Astrocyte of the spinal cord (primary cell): ENCODE data around the gene ADAD2.

ENCODE experiments used
- DNase-seq: peaks from one replicate; pipeline ENCODE4 v3.0.0; 2011; ENCODE audit warnings: low read depth, low spot score
- H3K4me3 ChIP-seq: 2 replicates; pipeline ENCODE4 v1.5.1; 2011; ENCODE audit warnings: low read depth, mild to moderate bottlenecking, low read length, moderate library complexity
- in situ Hi-C: cut with HindIII; loops from 2 replicates; pipeline ENCODE4 v1.10.0; 2017; ENCODE audit warnings: low sequenced_read_pairs
- TF ChIP-seq, protein P1 (sequence below): IDR thresholded peaks from 2 replicates; pipeline ENCODE4 v1.5.1; 2012; ENCODE audit warnings: low read depth, mild to moderate bottlenecking, low read length, inconsistent platforms

The ADAD2 gene

DNA sequence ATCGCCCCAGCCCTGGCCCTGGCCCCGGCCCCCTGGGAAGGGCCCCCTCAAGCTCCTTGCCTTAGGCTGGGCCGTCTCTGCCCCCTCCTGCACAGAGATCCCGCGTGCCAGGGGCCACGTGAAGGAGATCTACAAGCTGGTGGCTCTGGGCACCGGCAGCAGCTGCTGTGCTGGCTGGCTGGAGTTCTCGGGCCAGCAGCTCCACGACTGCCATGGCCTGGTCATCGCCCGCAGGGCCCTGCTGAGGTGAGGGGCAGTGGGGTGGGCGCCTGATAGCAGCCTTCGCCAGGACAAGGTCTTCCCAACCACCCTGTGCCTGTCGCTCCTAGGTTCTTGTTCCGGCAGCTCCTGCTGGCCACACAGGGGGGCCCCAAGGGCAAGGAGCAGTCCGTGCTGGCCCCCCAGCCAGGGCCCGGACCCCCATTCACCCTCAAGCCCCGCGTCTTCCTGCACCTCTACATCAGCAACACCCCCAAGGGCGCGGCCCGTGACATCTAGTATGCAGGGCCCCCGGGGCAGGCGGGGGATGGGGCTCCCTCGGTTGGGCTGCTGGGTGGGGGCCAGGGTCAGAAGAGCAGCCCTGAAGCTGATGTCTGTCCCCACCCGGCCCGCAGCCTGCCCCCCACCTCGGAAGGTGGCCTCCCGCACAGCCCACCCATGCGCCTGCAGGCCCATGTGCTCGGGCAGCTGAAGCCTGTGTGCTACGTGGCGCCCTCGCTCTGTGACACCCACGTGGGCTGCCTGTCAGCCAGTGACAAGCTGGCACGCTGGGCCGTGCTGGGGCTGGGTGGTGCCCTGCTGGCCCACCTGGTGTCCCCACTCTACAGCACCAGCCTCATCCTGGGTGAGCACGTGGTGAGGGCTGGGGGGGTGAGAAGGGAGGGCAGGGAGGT, 4.5 kb downstream of the ADAD2 start:
- TF ChIP-seq, protein P1, sequence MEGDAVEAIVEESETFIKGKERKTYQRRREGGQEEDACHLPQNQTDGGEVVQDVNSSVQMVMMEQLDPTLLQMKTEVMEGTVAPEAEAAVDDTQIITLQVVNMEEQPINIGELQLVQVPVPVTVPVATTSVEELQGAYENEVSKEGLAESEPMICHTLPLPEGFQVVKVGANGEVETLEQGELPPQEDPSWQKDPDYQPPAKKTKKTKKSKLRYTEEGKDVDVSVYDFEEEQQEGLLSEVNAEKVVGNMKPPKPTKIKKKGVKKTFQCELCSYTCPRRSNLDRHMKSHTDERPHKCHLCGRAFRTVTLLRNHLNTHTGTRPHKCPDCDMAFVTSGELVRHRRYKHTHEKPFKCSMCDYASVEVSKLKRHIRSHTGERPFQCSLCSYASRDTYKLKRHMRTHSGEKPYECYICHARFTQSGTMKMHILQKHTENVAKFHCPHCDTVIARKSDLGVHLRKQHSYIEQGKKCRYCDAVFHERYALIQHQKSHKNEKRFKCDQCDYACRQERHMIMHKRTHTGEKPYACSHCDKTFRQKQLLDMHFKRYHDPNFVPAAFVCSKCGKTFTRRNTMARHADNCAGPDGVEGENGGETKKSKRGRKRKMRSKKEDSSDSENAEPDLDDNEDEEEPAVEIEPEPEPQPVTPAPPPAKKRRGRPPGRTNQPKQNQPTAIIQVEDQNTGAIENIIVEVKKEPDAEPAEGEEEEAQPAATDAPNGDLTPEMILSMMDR = no peak
- in situ Hi-C loops = no loop called here
- no peak overlapping the region for H3K4me3 ChIP-seq
- no peak for DNase-seq

DNA sequence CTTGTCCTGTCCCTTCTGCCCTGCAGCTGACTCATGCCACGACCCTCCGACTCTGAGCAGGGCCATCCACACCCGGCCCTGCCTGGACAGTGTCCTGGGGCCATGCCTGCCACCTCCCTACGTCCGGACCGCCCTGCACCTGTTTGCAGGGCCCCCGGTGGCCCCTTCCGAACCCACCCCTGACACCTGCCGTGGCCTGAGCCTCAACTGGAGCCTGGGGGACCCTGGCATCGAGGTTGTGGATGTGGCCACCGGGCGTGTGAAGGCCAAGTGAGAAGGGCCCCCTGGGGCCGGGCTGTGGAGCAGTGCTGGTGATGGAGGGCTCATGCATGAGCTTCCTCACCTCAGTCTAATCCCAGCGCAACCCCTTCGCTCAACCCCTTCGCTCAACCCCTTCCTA, 5.1 kb downstream of the ADAD2 start:
- H3K4me3 ChIP-seq = no peak overlapping the region
- in situ Hi-C loops = no loop called here
- TF ChIP-seq, protein P1 = no peak
- DNase-seq = no peak

DNA sequence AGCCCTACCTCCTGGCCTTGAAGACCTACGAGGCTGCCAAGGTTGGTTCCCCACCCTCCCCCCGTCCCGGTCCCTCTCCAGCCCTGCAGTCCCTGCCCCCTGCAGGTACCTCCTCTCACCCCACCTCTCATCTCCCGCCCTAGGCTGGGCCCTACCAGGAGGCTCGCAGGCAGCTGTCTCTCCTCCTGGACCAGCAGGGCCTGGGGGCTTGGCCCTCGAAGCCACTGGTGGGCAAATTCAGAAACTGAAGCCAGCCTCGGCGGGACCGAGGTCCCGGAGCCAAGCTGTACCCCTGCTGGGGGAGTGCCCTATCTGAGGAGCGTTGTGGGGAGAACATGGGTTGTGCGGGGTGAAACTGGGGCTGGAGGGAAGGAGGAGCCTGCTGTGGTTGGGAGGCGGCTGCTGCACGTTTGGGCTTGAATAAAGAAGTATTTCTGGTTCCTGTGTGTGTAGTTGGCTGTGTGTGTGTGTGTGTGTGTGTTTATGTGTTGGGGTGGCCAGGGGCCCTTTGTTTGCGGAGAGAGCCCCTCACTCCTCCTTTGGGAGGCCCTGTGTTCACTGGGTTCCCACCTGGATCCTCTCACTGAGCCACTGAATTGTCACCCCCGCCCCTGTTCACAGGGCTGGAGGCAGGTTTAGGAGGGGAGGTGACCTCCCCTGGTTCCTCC, 5.9 kb downstream of the ADAD2 start:
- H3K4me3 ChIP-seq = no peak overlapping the region
- DNase-seq = no peak
- in situ Hi-C loops = no loop called here
- TF ChIP-seq, protein P1 = no peak

DNA sequence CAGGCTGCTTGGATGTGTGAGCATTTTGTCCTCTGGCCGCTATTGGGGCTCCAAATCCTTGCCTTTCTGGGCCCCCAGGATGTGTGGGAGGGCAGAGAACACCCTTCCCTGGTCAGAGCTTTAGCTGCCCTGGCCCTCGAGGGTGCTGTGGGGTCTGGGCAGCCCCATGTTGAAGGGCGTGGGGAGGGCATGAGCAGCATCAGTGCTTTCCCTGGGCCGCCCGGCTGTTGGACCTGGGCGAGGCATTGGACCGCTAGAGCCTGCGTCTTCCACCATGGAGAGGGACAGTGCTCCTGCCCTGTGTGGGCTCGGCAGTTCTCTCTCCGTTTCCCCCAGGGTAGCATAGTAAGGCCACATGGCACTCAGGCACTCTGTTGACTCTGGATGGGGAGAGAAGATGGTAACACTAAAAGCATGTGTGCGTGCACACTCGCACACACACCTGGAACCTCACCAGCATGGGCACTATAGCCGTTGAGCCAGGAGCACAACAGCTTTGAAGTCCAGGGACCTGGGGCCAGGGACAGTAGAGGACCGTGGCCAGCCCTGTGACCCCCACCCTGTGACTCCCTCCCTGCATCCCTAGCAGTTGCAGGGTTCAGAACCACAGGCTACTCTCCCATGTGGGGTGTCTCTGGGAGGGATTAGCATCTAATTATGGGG, 6.6 kb downstream of the ADAD2 start:
- H3K4me3 ChIP-seq = no peak overlapping the region
- TF ChIP-seq, protein P1 = no peak
- in situ Hi-C loops = no loop called here
- no peak for DNase-seq

DNA sequence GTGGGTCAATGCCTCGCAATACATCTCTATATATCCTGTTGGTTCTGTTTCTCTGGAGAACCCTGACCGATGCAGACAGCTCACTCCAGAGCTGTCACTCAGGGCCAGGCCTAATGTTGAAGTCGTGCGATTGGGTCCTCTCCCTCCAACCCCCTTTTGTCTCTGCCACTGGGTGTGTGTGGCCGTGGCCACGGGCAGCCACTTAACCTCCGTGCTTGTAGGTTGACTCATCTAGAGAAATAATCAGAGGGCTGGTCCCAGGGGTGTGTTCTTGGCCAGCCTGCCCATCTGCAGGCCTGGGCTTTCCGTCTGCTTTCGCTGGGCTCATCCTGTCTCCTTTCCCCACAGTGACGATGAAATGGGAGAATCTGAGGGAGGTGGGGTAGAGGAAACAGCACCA, 7.4 kb downstream of the ADAD2 start:
- TF ChIP-seq, protein P1 = no peak
- in situ Hi-C loops = no loop called here
- peak; percentile 62 for DNase-seq
- H3K4me3 ChIP-seq = no peak overlapping the region

DNA sequence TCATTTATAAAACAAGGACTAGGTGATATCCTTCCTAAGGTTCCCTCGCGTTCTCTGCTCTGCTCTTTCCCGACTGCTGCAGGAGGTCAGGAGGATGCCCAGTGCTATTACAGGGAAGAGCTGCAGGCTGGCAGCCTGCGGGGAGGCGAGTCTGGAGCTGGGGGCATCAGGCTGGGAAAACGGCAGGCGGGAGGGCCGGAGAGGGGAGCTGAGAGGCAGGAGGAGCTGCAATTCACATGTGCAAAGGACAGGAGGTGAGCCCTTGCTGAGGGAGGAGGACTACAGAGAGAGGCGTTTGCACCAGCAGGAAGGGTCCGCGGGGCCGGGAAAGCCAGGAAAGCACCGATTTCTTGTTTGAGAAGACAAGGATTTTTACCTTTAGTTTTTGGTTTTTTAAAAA, 8.1 kb downstream of the ADAD2 start:
- DNase-seq = no peak
- in situ Hi-C loops = no loop called here
- TF ChIP-seq, protein P1 = no peak
- no peak overlapping the region for H3K4me3 ChIP-seq
